ENCODE results near the gene BCL2L15.

Gene BCL2L15

GRCh38 chr1:113859478-113860175 is 27.8 kb downstream of the BCL2L15 start:
- DNase-seq (ENCODE audit: low read depth): peak; percentile 28
- TF ChIP-seq, protein P1, sequence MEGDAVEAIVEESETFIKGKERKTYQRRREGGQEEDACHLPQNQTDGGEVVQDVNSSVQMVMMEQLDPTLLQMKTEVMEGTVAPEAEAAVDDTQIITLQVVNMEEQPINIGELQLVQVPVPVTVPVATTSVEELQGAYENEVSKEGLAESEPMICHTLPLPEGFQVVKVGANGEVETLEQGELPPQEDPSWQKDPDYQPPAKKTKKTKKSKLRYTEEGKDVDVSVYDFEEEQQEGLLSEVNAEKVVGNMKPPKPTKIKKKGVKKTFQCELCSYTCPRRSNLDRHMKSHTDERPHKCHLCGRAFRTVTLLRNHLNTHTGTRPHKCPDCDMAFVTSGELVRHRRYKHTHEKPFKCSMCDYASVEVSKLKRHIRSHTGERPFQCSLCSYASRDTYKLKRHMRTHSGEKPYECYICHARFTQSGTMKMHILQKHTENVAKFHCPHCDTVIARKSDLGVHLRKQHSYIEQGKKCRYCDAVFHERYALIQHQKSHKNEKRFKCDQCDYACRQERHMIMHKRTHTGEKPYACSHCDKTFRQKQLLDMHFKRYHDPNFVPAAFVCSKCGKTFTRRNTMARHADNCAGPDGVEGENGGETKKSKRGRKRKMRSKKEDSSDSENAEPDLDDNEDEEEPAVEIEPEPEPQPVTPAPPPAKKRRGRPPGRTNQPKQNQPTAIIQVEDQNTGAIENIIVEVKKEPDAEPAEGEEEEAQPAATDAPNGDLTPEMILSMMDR (conservative IDR thresholded peaks at IDR 0.05; ENCODE audit: low read depth, low read length): no peak
- H3K4me3 ChIP-seq (ENCODE audit: low read depth, low read length): no peak overlapping the region

DNA sequence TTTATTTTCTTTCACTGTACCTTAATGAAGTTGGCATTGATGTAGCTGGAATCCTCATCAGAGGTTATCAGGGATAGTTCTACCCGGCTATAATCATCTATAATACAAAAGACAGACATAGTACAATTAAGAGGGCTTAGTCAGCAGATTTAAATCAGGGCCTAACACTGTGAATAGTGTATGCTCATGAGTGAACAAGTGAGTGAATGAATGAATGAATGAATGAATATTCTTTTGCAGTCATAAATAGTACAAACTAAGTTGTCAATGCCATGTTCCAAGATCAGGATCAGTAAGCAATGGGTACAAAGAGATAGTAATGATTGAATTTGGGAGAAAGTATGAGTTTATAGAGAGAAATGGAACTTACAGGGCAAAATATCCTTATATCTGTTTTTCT is 28.4 kb downstream of the BCL2L15 start:
- TF ChIP-seq, protein P1 (conservative IDR thresholded peaks at IDR 0.05; ENCODE audit: low read depth, low read length): no peak
- no peak for DNase-seq (ENCODE audit: low read depth)
- no peak overlapping the region for H3K4me3 ChIP-seq (ENCODE audit: low read depth, low read length)

GRCh38 chr1:113858418-113858817 is 29.0 kb downstream of the BCL2L15 start:
- H3K4me3 ChIP-seq (ENCODE audit: low read depth, low read length): no peak overlapping the region
- TF ChIP-seq, protein P1 (conservative IDR thresholded peaks at IDR 0.05; ENCODE audit: low read depth, low read length): no peak
- DNase-seq (ENCODE audit: low read depth): no peak

- DNase-seq (ENCODE audit: low read depth): no peak
- H3K4me3 ChIP-seq (ENCODE audit: low read depth, low read length): no peak overlapping the region
- TF ChIP-seq, protein P1 (conservative IDR thresholded peaks at IDR 0.05; ENCODE audit: low read depth, low read length): no peak
These were observed 29.6 kb downstream of the BCL2L15 start for GRCh38 chr1:113857776-113858175.

DNA sequence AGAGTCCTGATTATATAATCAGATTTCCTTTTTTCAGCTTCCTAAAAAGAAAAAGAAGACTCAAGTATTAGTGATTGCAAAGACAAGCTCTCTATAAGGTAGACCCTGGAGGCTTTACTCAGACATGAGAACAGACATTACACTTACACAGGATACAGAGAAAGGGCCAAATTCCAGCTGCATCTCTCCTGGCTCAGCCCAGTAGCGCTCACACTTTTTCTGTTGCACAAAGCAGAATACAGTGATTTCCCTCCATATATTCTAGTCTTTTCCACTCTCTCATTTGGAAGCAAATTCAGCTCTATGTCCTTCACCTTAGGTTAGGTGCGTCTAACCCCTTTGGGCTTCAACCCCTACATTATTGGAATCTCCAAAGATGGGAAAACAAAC is 31.0 kb downstream of the BCL2L15 start:
- no peak for DNase-seq (ENCODE audit: low read depth)
- H3K4me3 ChIP-seq (ENCODE audit: low read depth, low read length): no peak overlapping the region
- TF ChIP-seq, protein P1 (conservative IDR thresholded peaks at IDR 0.05; ENCODE audit: low read depth, low read length): no peak

- no peak overlapping the region for H3K4me3 ChIP-seq (ENCODE audit: low read depth, low read length)
- TF ChIP-seq, protein P1 (conservative IDR thresholded peaks at IDR 0.05; ENCODE audit: low read depth, low read length): no peak
- DNase-seq (ENCODE audit: low read depth): no peak
These were observed 31.6 kb downstream of the BCL2L15 start for GRCh38 chr1:113855630-113856400.
